Fibroblast of skin of abdomen (primary cell): ENCODE results near the gene ACSF2.
"Not testable (repeated sequence)": the region's sequence is repeated elsewhere in the genome, so short reads cannot be mapped to it uniquely, and the experiment has no call there.

ENCODE experiments used
- DNase-seq: peaks from one replicate; pipeline ENCODE4 v3.0.0-alpha.2; 2013

Gene ACSF2

GRCh38 chr17:50407921-50408320, 18.1 kb upstream of the ACSF2 start:
- DNase-seq: no peak

- DNase-seq: no peak
Measured at GRCh38 chr17:50412188-50412732, 13.8 kb upstream of the ACSF2 start.

GRCh38 chr17:50414808-50415207, 11.2 kb upstream of the ACSF2 start:
- no peak for DNase-seq

DNA sequence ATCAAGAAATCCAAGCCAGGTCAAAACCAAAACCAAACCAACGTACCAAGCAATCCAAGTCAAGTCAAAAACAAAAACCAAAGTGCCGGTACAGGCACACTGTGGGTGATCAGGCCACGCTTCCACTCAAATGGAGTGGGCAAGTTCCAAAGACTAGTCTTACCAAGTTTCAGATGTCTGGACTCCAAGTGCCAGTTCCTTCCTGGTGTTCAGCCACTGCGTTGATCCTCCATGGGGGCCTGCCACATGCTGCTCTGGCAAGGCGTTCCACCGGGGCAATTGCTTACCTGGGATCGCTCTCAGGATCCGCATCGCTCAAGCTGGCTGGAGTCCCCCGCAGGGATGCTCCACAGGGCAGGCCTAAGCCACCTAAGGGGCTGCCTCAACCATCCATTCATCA, 6.4 kb upstream of the ACSF2 start:
- not testable (repeated sequence) for DNase-seq

DNA sequence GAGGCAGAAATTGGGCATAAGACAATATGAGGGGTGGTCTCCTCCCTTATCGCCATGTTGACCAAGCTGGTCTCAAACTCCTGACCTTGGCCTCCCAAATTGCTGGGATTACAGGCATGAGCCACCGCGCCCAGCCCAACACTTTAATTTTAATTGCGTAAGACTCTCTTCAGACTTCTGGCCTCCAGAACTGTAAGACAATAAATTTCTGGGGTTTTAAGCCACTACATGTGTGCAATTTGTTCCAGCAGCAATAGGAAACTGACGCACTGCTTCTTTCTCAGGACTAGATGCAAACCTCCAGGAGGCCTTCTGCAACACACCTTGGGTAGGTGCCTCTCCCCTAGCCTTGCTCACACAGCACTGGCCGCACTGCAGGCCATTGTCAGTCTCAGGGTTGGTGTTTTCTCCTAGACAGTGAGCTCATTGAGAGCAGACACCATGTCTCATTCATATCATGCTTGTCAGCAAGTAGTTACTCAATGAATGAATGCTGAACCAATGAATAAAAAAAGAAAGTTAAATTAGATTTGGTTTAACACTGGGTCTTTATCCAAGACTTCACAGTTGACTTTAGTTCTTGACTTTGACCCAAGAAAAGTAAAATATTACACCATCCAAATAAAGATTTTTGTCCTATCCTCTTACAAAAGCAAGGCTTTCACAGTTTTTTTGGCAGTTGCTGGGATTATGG, 5.5 kb upstream of the ACSF2 start:
- DNase-seq: peak; percentile 47

DNA sequence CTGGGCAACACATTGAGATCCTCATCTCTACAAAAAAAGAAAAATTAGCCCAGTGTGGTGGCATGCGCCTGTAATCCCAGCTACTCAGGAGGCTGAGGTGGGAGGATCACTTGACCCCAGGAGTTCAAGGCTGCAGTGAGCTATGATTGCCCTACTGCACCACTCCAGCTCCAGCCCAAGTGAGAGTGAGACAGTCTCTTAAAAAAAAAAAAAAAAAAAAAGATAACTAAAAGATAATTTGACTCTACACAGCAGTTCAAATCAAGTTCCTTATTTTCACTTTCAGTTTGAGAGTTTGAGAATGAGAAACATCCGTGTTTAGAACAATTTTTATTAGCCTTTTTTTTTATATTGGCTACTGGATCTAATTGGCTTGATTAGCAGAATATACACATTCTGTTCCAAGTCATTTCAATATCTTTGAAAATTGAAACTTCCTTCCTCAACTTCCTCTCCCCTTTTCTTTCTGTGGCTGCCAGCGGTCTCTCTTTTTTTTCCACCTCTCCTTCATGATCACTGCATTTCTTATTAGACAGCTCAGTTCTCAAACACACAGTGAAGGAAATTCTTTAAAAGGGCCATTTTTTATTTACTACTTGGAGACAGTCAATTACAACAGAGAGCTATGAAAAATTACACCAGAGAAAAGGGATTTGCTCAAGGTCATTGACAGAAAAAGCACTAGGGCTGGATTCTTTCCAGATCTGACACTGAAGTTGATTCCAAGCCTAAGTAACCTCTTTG, 4.5 kb upstream of the ACSF2 start:
- peak; percentile 38 for DNase-seq

- no peak for DNase-seq
Measured at GRCh38 chr17:50422738-50423137, 3.3 kb upstream of the ACSF2 start.

DNA sequence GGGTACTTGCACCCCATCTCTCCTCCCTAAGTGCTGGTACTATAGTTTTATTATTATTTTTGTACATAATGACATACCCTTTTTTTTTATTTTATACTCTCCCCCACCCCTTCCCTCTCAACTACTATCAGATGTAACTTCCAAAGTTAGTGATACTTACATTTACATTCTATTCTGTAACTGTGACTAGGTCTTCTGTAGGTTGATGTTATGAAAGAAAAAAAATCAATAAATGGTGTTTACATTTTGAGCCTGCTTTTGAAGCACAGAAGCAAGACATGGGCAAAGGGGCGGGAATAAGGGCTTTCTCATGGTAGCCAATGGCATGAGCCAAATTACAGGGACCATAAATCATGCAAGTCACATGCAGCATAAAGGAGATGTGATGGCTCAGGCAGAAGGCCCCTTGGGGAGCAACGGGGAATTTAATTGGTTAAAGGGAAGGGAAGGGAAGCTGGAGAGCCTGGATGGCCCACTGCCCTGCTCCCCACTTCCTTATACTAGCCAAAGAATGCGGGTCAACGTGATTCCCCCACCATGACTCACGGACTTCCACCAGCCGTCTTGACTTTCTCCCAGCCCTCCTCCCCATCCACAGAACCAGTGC, 2.4 kb upstream of the ACSF2 start:
- DNase-seq: peak; percentile 98

DNA sequence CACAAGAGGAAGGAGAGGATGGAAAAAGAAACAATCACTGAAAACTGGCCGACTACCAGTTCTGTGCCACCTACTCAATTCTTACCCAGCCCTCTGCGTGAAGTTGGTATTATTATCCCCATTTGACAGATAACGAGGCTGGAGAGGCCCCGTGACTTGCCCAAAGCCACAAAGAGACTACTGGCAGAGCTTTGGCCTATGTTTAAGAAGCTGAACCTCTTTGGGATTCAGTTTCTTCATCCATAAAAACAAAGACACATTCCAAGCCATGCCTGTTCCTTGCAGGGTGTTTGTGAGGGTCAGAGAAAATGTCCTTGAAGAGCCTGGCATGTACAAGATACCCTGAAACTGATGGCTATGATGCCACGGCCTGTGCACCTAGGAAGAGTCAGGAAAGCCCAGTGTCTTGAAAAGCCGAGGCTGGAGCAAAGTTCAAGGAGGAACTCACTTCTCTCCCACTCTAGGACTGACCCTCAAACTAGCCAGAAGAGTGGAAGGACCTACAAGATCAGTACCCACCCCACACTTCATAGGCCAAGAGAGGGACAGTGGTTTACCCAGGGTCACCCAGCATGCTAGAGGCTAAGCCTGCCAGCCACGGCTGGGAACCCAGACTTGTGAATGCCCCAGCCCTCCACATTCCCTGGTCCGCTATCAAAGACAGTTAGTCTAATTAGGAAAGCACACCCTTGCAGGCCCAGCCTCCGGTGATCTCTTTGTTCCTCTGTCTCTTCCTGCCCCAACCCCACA, 1.6 kb upstream of the ACSF2 start:
- no peak for DNase-seq

DNA sequence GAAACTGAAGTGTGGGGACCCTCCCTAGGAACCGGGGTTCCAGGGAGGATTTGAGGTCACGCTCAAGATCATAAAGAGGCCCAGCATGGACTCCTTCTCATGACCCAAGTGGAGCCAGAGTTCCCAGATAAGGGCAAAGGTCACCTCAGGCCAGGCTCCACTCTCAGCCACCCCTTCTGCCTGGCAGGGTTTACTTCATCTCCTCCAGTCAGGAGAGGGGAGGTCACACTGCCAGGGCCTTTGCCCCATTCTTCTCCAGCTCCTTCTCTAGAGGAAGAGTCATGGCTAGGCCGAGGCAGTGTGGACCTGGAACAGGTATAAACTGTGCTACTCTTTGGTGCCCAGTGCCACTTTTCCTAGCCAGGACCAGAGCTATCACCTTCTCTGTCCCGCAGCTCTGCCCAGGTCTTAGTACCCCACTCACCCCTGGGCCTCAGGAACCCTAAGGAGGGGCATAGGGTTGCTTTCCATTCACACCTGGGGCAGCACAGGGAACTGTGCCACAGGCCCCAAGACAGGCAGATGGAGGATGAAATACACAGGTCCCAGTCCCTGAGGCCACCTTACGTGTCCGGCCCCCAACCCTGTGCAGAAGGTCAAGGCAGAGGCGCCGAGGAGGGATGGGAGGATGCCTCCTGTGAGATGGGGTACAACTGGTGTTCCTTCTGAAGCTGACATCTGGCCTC, 879 bp upstream of the ACSF2 start:
- no peak for DNase-seq

- DNase-seq: no peak
Measured at GRCh38 chr17:50426472-50426782, 409 bp downstream of the ACSF2 start.

DNA sequence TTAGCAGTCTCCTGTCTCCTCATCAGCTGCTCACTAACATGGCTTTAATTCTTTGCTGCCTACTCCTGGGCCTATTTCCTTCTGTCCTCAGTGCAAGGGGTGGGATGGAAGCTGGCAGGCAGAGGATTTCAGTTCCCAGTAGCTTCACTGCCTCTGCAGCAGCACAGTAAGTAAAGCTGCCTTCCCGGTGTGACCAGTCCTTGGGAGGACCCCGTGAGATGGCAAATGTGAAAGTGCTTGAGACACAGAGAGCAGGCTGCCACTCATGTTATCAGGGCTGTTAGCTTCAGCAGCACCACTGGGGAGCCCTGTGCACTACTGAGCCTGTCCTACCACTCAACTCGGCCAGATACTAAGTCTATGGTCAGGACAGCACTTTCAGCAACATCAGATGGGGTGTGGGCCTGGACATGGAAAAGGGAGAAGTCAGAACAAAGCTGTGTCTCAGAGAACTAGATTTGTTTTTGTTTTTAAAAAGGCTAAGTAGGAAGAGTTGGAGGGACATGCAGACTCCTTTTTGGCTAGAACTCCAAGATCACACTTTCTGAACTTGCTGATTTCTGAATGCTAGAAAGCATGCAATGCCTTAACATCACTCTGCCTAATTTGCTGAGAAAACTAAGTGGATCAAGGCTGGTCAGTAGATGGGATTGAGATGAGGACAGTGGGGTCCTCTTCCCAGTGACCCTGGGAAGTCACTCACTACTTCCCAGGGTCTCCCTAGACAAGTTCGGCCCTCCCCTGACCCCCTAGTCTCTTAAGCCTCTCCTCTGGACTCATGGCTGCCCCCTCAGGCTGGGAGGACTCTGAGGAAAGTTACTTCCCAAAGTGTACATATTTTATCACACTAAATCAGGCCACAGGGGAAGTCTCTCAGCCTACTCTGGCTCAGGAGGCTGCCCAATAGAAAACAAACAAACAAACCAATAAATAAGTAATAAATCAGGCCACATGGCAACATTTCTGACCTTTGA, 1.1 kb downstream of the ACSF2 start:
- DNase-seq: no peak

GRCh38 chr17:50428126-50428525, 2.1 kb downstream of the ACSF2 start:
- DNase-seq: not testable (repeated sequence)

DNA sequence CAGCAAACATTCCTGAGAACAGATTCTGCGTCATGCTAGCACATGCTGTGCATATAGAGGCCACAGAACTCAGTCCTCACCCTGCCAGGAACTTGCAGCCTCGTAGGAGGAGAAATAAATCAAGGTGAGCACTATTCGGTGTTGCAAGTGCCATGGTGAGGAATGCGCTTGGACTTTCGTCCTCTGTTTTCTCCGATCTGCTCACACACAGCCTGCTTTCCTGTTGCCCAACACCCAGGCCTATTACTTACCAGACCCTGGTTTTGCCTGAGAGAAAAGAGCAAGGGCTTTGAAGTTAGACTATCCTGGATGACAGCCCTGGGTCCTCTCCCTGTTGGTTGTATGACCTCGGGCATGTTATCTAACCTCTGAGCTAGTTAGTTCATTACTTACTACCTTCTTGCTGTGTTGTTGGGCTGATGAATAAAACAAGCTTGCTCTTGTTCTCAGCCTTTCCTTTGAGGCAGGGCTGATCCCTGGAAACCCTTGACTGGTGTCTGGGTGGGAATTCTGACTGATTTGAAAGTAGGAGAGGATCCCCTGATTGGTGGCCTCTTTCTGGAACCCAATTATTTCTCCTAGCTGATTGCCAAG, 2.9 kb downstream of the ACSF2 start:
- no peak for DNase-seq

- DNase-seq: no peak
Measured at GRCh38 chr17:50429793-50430192, 3.8 kb downstream of the ACSF2 start.

GRCh38 chr17:50430821-50431618, 5.0 kb downstream of the ACSF2 start:
- DNase-seq: no peak

DNA sequence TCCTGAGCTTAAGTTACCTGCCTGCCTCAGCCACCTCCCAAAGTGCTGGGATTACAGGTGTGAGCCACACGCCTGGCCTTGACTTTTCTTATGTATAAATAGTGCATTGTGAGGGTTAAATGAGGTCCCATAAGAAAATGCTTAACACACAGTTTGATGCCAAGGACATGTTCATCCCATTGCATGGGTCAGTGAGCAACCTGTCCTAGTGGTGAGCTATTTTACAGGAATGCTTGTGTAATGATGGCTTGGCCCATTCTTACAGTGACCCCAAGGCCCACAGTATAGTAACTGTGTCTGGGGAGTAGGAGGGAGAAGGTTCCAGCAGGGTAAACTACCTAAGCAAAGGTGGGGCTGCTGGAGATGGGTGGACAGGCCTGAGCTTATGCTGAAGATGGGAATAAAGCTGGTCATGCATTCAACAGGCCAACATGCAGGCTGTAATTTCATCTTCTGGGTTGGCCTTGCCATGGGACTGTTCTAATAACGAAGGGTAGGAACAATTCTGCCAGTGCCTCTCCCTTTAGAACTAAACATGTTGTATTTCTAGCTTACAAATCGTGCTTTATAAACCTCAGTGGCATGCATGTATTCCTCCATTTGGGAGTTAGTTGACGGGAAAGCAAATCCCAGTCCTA, 6.2 kb downstream of the ACSF2 start:
- no peak for DNase-seq

DNA sequence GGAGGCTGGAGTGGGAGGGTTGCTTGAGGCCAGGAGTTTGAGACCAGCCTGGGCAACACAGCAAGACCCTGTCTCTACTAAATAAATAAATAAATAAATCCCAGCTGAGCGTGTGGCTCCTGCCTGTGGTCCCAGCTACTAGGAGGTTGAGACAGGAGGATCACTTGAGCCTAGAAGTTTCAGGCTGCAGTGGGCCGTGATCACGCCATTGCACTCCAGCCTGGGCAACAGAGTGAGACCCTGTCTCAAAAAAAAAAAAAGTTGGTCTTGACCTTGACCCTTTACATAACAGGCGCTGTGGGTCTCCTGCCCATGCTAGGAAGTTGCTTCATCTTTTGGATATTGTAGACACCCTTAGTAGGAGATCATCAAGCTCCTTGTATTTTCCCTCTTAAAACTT, 11.4 kb downstream of the ACSF2 start:
- DNase-seq: no peak

DNA sequence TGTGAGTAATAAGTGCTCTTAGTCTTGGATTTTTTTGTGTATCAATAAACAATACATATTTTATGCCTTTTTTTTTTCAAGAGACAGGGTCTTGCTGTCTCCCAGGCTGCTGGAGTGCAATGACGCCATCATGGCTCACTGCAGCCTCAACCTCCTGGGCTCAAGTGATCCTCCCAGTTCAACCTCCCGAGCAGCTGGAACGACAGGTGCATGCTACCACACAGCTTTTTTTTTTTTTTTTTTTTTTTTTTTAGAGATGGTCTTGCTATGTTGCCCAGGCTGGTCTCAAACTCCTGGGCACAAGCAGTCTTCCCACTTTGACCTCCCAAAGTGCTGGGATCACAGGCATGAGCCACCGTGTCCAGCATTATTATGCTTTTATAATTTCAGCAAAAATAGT, 13.0 kb downstream of the ACSF2 start:
- DNase-seq: no peak
